GM12878 (cell line): ENCODE data around the gene NTM. TPM values are rescaled to one million over a fixed set of nuclear protein-coding genes. Genes with fewer than 3 reads are reported as not detected.
"Not testable (repeated sequence)": the region's sequence is repeated elsewhere in the genome, so short reads cannot be mapped to it uniquely, and the experiment has no call there.

ENCODE experiments used
- ATAC-seq: fragments of 200-7000 bp; cut with Tn5 transposase; 3 replicates; pipeline ENCODE4 v1.9.1; 2020; ENCODE audit warnings: mild to moderate bottlenecking, moderate library complexity
- BruUV-seq: library from RNA; stranded (reverse); fragments of 400-500 nt; replicated peaks from 2 replicates; lab custom pipeline; 2021; lab: Mats Ljungman, UMichigan
- CTCF ChIA-PET: fragments of 300-600 bp; sonication (Branson Sonifier 250); formaldehyde crosslinking; extraction: SDS; loops from one replicate; lab custom pipeline; 2021; ENCODE audit warnings: inconsistent platforms; lab: Yijun Ruan, JAX
- POLR2A ChIA-PET: fragments of 350-600 bp; formaldehyde crosslinking; extraction: SDS; loops from one replicate; lab custom pipeline; 2021; ENCODE audit warnings: inconsistent platforms; lab: Charles Lee
- RAD21 ChIA-PET: fragments of 300-600 bp; sonication (Branson Sonifier 250); formaldehyde crosslinking; loops from one replicate; lab custom pipeline; 2023; ENCODE audit warnings: antibody characterized with exemption; ENCODE audit not compliant: unreplicated experiment; lab: Charles Lee
- SMC1A ChIA-PET: fragments of 300-600 bp; sonication (Branson Sonifier 250); formaldehyde crosslinking; loops from one replicate; lab custom pipeline; 2023; ENCODE audit not compliant: unreplicated experiment, uncharacterized antibody; lab: Charles Lee
- DNase-seq: peaks from one replicate; pipeline ENCODE4 v3.0.0-alpha.2; 2011; ENCODE audit warnings: low read depth, low spot score
- FAIRE-seq: peaks from 3 replicates; lab custom pipeline; 2011; peaks lifted over from hg19 to GRCh38; lab: Jason Lieb, UNC
- H2AFZ ChIP-seq: 2 replicates; pipeline ENCODE4 v1.6.0; 2011; ENCODE audit warnings: low read depth, low read length, control low read depth; ENCODE audit not compliant: control insufficient read depth
- H3K27ac ChIP-seq: 2 replicates; pipeline ENCODE4 v1.5.1; 2011; ENCODE audit warnings: control low read depth; ENCODE audit not compliant: control insufficient read depth, insufficient read depth
- H3K27me3 ChIP-seq, 2 experiments: replicated peaks in 1 of 2; 2 replicates each; pipeline versions ENCODE4 v1.6.0 to v1.6.1; 2011; ENCODE audit warnings: low read length in 1 of 2; ENCODE audit not compliant: control insufficient read depth in 2 of 2, insufficient read depth in 2 of 2
- H3K36me3 ChIP-seq, 2 experiments: 2 replicates each; pipeline ENCODE4 v1.5.1; 2011; ENCODE audit warnings: low read length in 1 of 2; ENCODE audit not compliant: control insufficient read depth in 2 of 2, insufficient read depth in 2 of 2
- H3K4me1 ChIP-seq: 2 replicates; pipeline ENCODE4 v1.6.1; 2011; ENCODE audit warnings: mild to moderate bottlenecking, low read length, moderate library complexity, mixed read lengths; ENCODE audit not compliant: control insufficient read depth, insufficient read depth
- H3K4me2 ChIP-seq: 2 replicates; pipeline ENCODE4 v1.6.0; 2011; ENCODE audit warnings: control low read depth; ENCODE audit not compliant: control insufficient read depth, insufficient read depth
- H3K4me3 ChIP-seq: fragments of 200-600 bp; sonication (generic); 2 replicates; pipeline ENCODE4 v1.5.1; 2016
- H3K79me2 ChIP-seq: 2 replicates; pipeline ENCODE4 v1.6.0; 2011; ENCODE audit warnings: low read length; ENCODE audit not compliant: control insufficient read depth, insufficient read depth
- H3K9ac ChIP-seq: 2 replicates; pipeline ENCODE4 v1.8.0; 2011; ENCODE audit warnings: low read length, control low read depth, mixed read lengths; ENCODE audit not compliant: control insufficient read depth, insufficient read depth
- H3K9me3 ChIP-seq: replicated peaks from 3 replicates; pipeline ENCODE4 v1.5.1; 2011; ENCODE audit warnings: mild to moderate bottlenecking, low read length; ENCODE audit not compliant: control insufficient read depth, insufficient read depth
- H4K20me1 ChIP-seq: 2 replicates; pipeline ENCODE4 v1.6.0; 2011; ENCODE audit not compliant: control insufficient read depth, insufficient read depth
- CREM ChIP-seq: IDR thresholded peaks from 2 replicates; pipeline ENCODE4 v1.6.1; 2014; ENCODE audit warnings: antibody characterized with exemption, low read depth
- DPF2 ChIP-seq: fragments of 450-650 bp; IDR thresholded peaks from 2 replicates; pipeline ENCODE4 v1.6.1; 2017; ENCODE audit warnings: mild to moderate bottlenecking
- ESRRA ChIP-seq: IDR thresholded peaks from 2 replicates; pipeline ENCODE4 v1.6.1; 2012; ENCODE audit warnings: mild to moderate bottlenecking, low read length, improper control_type of control experiment
- IKZF2 ChIP-seq, 2 experiments: fragments of 450-650 bp; IDR thresholded peaks; 2 replicates each; pipeline ENCODE4 v1.6.1; 2017; ENCODE audit warnings: mild to moderate bottlenecking in 2 of 2, moderate library complexity in 2 of 2
- MEF2A ChIP-seq: IDR thresholded peaks from 2 replicates; pipeline ENCODE4 v1.6.1; 2011; ENCODE audit warnings: low read depth, mild to moderate bottlenecking, low read length, moderate library complexity; ENCODE audit not compliant: insufficient read depth
- MTA2 ChIP-seq: fragments of 450-650 bp; IDR thresholded peaks from 2 replicates; pipeline ENCODE4 v1.6.1; 2016; ENCODE audit warnings: low read depth, mild to moderate bottlenecking, moderate library complexity
- SUZ12 ChIP-seq: fragments of 200-600 bp; sonication (generic); IDR thresholded peaks from one replicate; pipeline ENCODE4 v1.6.1; 2018; ENCODE audit warnings: antibody characterized with exemption, mild to moderate bottlenecking; ENCODE audit not compliant: unreplicated experiment
- TARDBP ChIP-seq: IDR thresholded peaks from 2 replicates; pipeline ENCODE4 v1.6.1; 2016; ENCODE audit warnings: borderline replicate concordance
- in situ Hi-C: fragments of 300-500 bp; cut with MboI; formaldehyde crosslinking; loops from 9 replicates; pipeline ENCODE4 v1.14.3; 2018; ENCODE audit warnings: mixed read lengths
- intact Hi-C: fragments of 100-400 bp; cut with micrococcal nuclease; formaldehyde crosslinking; loops from one replicate; pipeline ENCODE4 v1.14.2; 2022; ENCODE audit not compliant: unreplicated experiment
- polyA plus RNA-seq, 11 experiments: library from polyadenylated mRNA; depleted of rRNA in 4 of 11; unstranded in 6 of 11; stranded (reverse) in 5 of 11; fragments of >200 nt; fragmentation: Nextera tagmentation in 4 of 11; fragmentation: Illumina TruSeq in 1 of 11; extraction: Ambion mirVana in 4 of 11; extraction: Trizol in 1 of 11; gene quantifications; 1 replicate in 1 of 11; 2 replicates in 10 of 11; pipeline versions ENCODE4 v1.2.1 to v1.2.3, GENCODE V29; 2011 to 2016; ENCODE audit warnings: inconsistent platforms in 2 of 11, missing spikeins in 2 of 11, low read depth in 1 of 11
- total RNA-seq, 4 experiments: library from RNA; depleted of rRNA in 3 of 4; stranded (reverse); fragments of >200 nt in 3 of 4; fragmentation: Illumina TruSeq in 1 of 4; extraction: Trizol in 1 of 4; gene quantifications; 2 replicates each; pipeline versions ENCODE4 v1.2.1 to v1.2.3, GENCODE V29; 2013 to 2021
- TF ChIP-seq, protein P1 (sequence below): fragments of 150-350 bp; IDR thresholded peaks from 2 replicates; pipeline ENCODE4 v1.6.1; 2014; ENCODE audit warnings: mild to moderate bottlenecking, low read depth, low read length
- TF ChIP-seq, protein P2 (sequence below): fragments of 450-650 bp; conservative IDR thresholded peaks from 2 replicates; pipeline ENCODE4 v1.6.1; 2017; ENCODE audit warnings: mild to moderate bottlenecking, moderate library complexity

NTM gene
- total and polyA plus RNA-seq, 10 of the 15 experiments (the other 5 are each of a cell fraction or from before 2014, with no cell fraction given), result not detected

DNA sequence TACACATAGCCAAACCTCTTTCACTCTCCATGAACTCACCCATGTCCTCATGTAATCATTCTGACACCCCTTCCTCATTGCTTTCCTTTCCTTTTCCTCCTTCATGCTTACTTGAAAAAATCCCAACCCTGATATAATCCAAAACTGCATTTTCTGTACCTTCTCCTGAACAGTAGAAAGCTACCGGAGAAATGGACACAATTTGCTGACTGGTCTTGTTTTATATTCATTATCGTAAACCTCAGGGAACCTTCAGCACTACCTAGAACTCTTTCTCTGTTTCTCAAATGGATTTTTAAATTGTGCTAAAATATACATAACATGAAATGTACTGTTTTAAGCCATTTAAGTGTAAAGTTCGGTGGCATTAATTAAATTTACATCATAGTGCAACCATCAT lies 996.9 kb downstream of the NTM start (continued):
- TF ChIP-seq SUZ12, result no peak
- no peak for TF ChIP-seq TARDBP
- TF ChIP-seq, protein P1, sequence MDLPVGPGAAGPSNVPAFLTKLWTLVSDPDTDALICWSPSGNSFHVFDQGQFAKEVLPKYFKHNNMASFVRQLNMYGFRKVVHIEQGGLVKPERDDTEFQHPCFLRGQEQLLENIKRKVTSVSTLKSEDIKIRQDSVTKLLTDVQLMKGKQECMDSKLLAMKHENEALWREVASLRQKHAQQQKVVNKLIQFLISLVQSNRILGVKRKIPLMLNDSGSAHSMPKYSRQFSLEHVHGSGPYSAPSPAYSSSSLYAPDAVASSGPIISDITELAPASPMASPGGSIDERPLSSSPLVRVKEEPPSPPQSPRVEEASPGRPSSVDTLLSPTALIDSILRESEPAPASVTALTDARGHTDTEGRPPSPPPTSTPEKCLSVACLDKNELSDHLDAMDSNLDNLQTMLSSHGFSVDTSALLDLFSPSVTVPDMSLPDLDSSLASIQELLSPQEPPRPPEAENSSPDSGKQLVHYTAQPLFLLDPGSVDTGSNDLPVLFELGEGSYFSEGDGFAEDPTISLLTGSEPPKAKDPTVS, result no peak
- no peak for TF ChIP-seq DPF2
- TF ChIP-seq IKZF2 (IDR thresholded peaks at IDR 0.05), result no peak
- TF ChIP-seq, protein P2, sequence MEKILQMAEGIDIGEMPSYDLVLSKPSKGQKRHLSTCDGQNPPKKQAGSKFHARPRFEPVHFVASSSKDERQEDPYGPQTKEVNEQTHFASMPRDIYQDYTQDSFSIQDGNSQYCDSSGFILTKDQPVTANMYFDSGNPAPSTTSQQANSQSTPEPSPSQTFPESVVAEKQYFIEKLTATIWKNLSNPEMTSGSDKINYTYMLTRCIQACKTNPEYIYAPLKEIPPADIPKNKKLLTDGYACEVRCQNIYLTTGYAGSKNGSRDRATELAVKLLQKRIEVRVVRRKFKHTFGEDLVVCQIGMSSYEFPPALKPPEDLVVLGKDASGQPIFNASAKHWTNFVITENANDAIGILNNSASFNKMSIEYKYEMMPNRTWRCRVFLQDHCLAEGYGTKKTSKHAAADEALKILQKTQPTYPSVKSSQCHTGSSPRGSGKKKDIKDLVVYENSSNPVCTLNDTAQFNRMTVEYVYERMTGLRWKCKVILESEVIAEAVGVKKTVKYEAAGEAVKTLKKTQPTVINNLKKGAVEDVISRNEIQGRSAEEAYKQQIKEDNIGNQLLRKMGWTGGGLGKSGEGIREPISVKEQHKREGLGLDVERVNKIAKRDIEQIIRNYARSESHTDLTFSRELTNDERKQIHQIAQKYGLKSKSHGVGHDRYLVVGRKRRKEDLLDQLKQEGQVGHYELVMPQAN, result no peak
- no peak for TF ChIP-seq MEF2A
- no peak for TF ChIP-seq ESRRA
- no peak for TF ChIP-seq CREM

DNA sequence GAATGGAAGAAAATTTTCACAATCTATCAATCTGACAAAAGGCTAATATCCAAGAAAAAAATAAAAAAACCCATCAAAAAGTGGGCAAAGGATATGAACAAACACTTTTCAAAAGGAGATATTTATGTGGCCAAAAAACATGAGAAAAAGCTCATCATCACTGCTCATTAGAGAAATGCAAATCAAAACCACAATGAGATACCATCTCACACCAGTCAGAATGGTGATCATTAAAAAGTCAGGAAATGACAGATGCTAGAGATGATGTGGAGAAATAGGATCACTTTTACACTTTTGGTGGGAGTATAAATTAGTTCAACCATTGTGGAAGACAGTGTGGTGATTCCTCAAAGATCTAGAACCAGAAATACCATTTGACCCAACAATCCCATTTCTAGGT lies 999.7 kb downstream of the NTM start:
- CTCF ChIA-PET, H3K27me3 ChIP-seq, H2AFZ ChIP-seq, BruUV-seq, SMC1A ChIA-PET, H4K20me1 ChIP-seq, RAD21 ChIA-PET, DNase-seq, H3K9ac ChIP-seq, POLR2A ChIA-PET, H3K4me1 ChIP-seq, in situ Hi-C loops, intact Hi-C loops, H3K27ac ChIP-seq, H3K79me2 ChIP-seq, H3K36me3 ChIP-seq, H3K4me3 ChIP-seq, H3K9me3 ChIP-seq, FAIRE-seq, H3K4me2 ChIP-seq, ATAC-seq: not testable (repeated sequence)
- TF ChIP-seq MTA2, result peak; percentile 90
- TF ChIP-seq IKZF2 (IDR thresholded peaks at IDR 0.05), result 0 out of 4 replicates have a peak, but pooled peaks of 1 of the 2 experiments have one; percentile 10
